ENCODE data around the gene APOLD1. TPM values are rescaled to one million over a fixed set of nuclear protein-coding genes. Genes with fewer than 3 reads are reported as not detected.

The APOLD1 gene
- total RNA-seq, 2 experiments from 2014 or later = 22.5 to 25.8 TPM

DNA sequence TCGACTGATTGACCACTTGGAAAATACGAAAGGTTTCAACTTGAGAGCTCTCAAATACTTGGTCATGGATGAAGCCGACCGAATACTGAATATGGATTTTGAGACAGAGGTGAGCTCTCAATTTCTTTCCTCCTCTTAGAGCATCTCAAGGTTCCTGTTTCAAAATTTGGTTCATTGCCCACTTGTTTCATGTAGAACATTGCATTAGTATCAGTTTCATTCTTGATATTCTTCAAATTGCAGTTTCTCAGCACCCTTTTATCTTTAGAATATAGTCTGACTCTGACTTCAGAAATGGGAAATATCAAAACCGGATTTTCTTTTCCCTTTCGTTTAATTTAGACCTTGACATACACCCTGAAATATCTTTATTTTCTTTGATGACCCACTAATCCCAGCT lies 36.5 kb downstream of the APOLD1 start:
- no TSS peak for BruUV-seq (replicated peaks)

DNA sequence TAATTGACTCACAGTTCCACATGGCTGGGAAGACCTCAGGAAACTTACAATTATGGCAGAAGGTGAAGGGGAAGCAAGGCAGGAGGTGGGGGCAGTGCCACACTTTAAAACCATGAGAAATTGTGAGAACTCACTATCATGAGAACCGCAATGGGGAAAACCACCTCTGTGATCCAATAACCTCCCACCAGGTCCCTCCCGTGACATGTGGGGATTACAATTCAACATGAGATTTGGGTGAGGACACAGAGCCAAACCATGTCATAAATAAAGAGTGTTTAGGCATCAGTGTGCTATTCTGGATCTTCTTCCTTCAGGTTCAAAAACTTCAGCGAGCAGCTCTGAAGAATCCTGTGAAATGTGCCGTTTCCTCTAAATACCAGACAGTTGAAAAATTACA lies 37.4 kb downstream of the APOLD1 start:
- H3K36me3 ChIP-seq (ENCODE audit: insufficient read depth, low read length) = peaks cover 96% of the 10 kb centered on the region
- no peaks in the 10 kb centered on the region for H3K4me1 ChIP-seq (ENCODE audit: insufficient read depth, low read length, poor library complexity, severe bottlenecking)
- BruUV-seq (replicated peaks) = no TSS peak
- no peak overlapping the region for H2AFZ ChIP-seq (ENCODE audit: low read length)
- H3K79me2 ChIP-seq (ENCODE audit: insufficient read depth, low read depth, low read length) = peaks cover 6% of the 10 kb centered on the region; the same call in 1 of the 2 replicates
- H3K4me3 ChIP-seq (ENCODE audit: low read depth, low read length, poor library complexity, severe bottlenecking) = no peak overlapping the region
- no peak for TF ChIP-seq EZH2phosphoT487 (IDR thresholded peaks at IDR 0.05; ENCODE audit: borderline replicate concordance, low read depth, low read length)
- TF ChIP-seq CTCF (conservative IDR thresholded peaks at IDR 0.05; ENCODE audit: low read length) = no peak
- no peak overlapping the region for H3K27ac ChIP-seq (ENCODE audit: low read depth, low read length, poor library complexity, severe bottlenecking)
- no peaks in the 10 kb centered on the region for H4K20me1 ChIP-seq (ENCODE audit: insufficient read depth, low read length)
- intact Hi-C loops (cut with micrococcal nuclease; ENCODE audit: unreplicated experiment) = no loop called here
- H3K9me3 ChIP-seq (ENCODE audit: low read length) = no peaks in the 10 kb centered on the region
- CTCF ChIA-PET (ENCODE audit: unreplicated experiment) = no interaction called here
- H3K4me2 ChIP-seq (ENCODE audit: low read length) = no peak overlapping the region
- H3K9me2 ChIP-seq (ENCODE audit: insufficient read depth, low read length) = no peaks in the 10 kb centered on the region
- DNase-seq (ENCODE audit: low spot score) = no peak
- POLR2A ChIA-PET = no interaction called here

More for the DNA sequence above, 36.5 kb downstream of the APOLD1 start:
- Histone ChIP-seq H4K20me1 (ENCODE audit: insufficient read depth, low read length) (no peaks in the 10 kb centered on the region), H3K9me3 (ENCODE audit: low read length) (no peaks in the 10 kb centered on the region), H3K9me2 (ENCODE audit: insufficient read depth, low read length) (no peaks in the 10 kb centered on the region), H3K79me2 (ENCODE audit: insufficient read depth, low read depth, low read length) (peaks cover 13% of the 10 kb centered on the region; the same call in 1 of the 2 replicates), H3K36me3 (ENCODE audit: insufficient read depth, low read length) (peaks cover 96% of the 10 kb centered on the region), H3K4me3 (ENCODE audit: low read depth, low read length, poor library complexity, severe bottlenecking) (no peak overlapping the region), H3K4me2 (ENCODE audit: low read length) (no peak overlapping the region), H2AFZ (ENCODE audit: low read length) (no peak overlapping the region), H3K4me1 (ENCODE audit: insufficient read depth, low read length, poor library complexity, severe bottlenecking) (no peaks in the 10 kb centered on the region), H3K27ac (ENCODE audit: low read depth, low read length, poor library complexity, severe bottlenecking) (no peak overlapping the region)
- intact Hi-C loops (cut with micrococcal nuclease; ENCODE audit: unreplicated experiment) = no loop called here
- no peak for DNase-seq (ENCODE audit: low spot score)
- ChIA-PET POLR2A (interaction anchor here (0.6 to 1.1 kb wide), 3 partner anchors 9 to 16 kb away, joined by 3 to 5 read pairs (median 4); partner anchors contain the start of gene DDX47), CTCF (ENCODE audit: unreplicated experiment) (no interaction called here)
- no peak for TF ChIP-seq EZH2phosphoT487 (IDR thresholded peaks at IDR 0.05; ENCODE audit: borderline replicate concordance, low read depth, low read length)
- TF ChIP-seq CTCF (conservative IDR thresholded peaks at IDR 0.05; ENCODE audit: low read length) = no peak

GRCh38 chr12:12823300-12823699 lies 37.8 kb downstream of the APOLD1 start:
- no peak for DNase-seq (ENCODE audit: low spot score)
- no peak for TF ChIP-seq EZH2phosphoT487 (IDR thresholded peaks at IDR 0.05; ENCODE audit: borderline replicate concordance, low read depth, low read length)
- no peak for TF ChIP-seq CTCF (conservative IDR thresholded peaks at IDR 0.05; ENCODE audit: low read length)
- Histone ChIP-seq H3K36me3 (ENCODE audit: insufficient read depth, low read length) (peaks cover 97% of the 10 kb centered on the region), H3K4me3 (ENCODE audit: low read depth, low read length, poor library complexity, severe bottlenecking) (no peak overlapping the region), H3K4me2 (ENCODE audit: low read length) (no peak overlapping the region), H4K20me1 (ENCODE audit: insufficient read depth, low read length) (no peaks in the 10 kb centered on the region), H3K9me2 (ENCODE audit: insufficient read depth, low read length) (no peaks in the 10 kb centered on the region), H3K79me2 (ENCODE audit: insufficient read depth, low read depth, low read length) (peaks cover 5% of the 10 kb centered on the region; the same call in 1 of the 2 replicates), H2AFZ (ENCODE audit: low read length) (no peak overlapping the region), H3K27ac (ENCODE audit: low read depth, low read length, poor library complexity, severe bottlenecking) (no peak overlapping the region), H3K9me3 (ENCODE audit: low read length) (no peaks in the 10 kb centered on the region), H3K4me1 (ENCODE audit: insufficient read depth, low read length, poor library complexity, severe bottlenecking) (no peaks in the 10 kb centered on the region)
- intact Hi-C loops (cut with micrococcal nuclease; ENCODE audit: unreplicated experiment) = no loop called here
- no TSS peak for BruUV-seq (replicated peaks)
- ChIA-PET POLR2A (no interaction called here), CTCF (ENCODE audit: unreplicated experiment) (no interaction called here)
